ENCODE results near the gene EP400.
"Not testable (repeated sequence)": the region's sequence is repeated elsewhere in the genome, so short reads cannot be mapped to it uniquely, and the experiment has no call there.

EP400 gene

GRCh38 chr12:132021031-132021871 lies 71.5 kb downstream of the EP400 start:
- DNase-seq: no peak

GRCh38 chr12:132021965-132022364 lies 72.2 kb downstream of the EP400 start:
- DNase-seq: no peak

- DNase-seq: no peak
Measured at GRCh38 chr12:132023658-132024057, 73.9 kb downstream of the EP400 start.

GRCh38 chr12:132024758-132025157 lies 75.0 kb downstream of the EP400 start:
- DNase-seq: no peak

- no peak for DNase-seq
Measured at GRCh38 chr12:132025526-132025925, 75.8 kb downstream of the EP400 start.

GRCh38 chr12:132026061-132026795 lies 76.5 kb downstream of the EP400 start:
- no peak for DNase-seq

GRCh38 chr12:132026796-132027500 lies 77.2 kb downstream of the EP400 start:
- no peak for DNase-seq

GRCh38 chr12:132027636-132028035 lies 77.9 kb downstream of the EP400 start:
- DNase-seq: no peak

- DNase-seq: no peak
Measured at GRCh38 chr12:132028111-132028510, 78.4 kb downstream of the EP400 start.

- DNase-seq: no peak
Measured at GRCh38 chr12:132029503-132030300, 80.0 kb downstream of the EP400 start.

GRCh38 chr12:132030367-132031038 lies 80.8 kb downstream of the EP400 start:
- no peak for DNase-seq

- no peak for DNase-seq
Measured at GRCh38 chr12:132033627-132034026, 83.9 kb downstream of the EP400 start.

GRCh38 chr12:132036063-132036683 lies 86.4 kb downstream of the EP400 start:
- DNase-seq: no peak

GRCh38 chr12:132040906-132041606 lies 91.3 kb downstream of the EP400 start:
- no peak for DNase-seq

GRCh38 chr12:132043216-132043615 lies 93.5 kb downstream of the EP400 start:
- DNase-seq: no peak

- no peak for DNase-seq
Measured at GRCh38 chr12:132043770-132044467, 94.2 kb downstream of the EP400 start.

GRCh38 chr12:132044661-132045412 lies 95.1 kb downstream of the EP400 start:
- DNase-seq: no peak

GRCh38 chr12:132045751-132046150 lies 96.0 kb downstream of the EP400 start:
- no peak for DNase-seq

GRCh38 chr12:132046561-132046960 lies 96.8 kb downstream of the EP400 start:
- no peak for DNase-seq

- DNase-seq: not testable (repeated sequence)
Measured at GRCh38 chr12:132047630-132048029, 97.9 kb downstream of the EP400 start.
